Measurements from ENCODE around the gene CLCA2.

Gene CLCA2

GRCh38 chr1:86502721-86503405, 78.9 kb downstream of the CLCA2 start:
- no peak overlapping the region for H3K27ac ChIP-seq (replicated peaks)
- no peak overlapping the region for H3K4me3 ChIP-seq (replicated peaks; ENCODE audit: insufficient read depth, low read length)
- TF ChIP-seq SPI1 (IDR thresholded peaks at IDR 0.05; ENCODE audit: borderline replicate concordance, low read depth) (no peak), POLR2AphosphoS5 (IDR thresholded peaks at IDR 0.05; ENCODE audit: low read depth) (no peak), CTCF (IDR thresholded peaks at IDR 0.05; ENCODE audit: insufficient read depth, low read length) (no peak), REST (IDR thresholded peaks at IDR 0.05; ENCODE audit: insufficient replicate concordance, low read depth) (no peak)
- DNase-seq (ENCODE audit: low read depth in 1 of 2, low spot score in 1 of 2), result no peak
- no peaks in the 10 kb centered on the region for H3K27me3 ChIP-seq (ENCODE audit: insufficient read depth, poor library complexity, severe bottlenecking)

- no peak for DNase-seq (ENCODE audit: low read depth in 1 of 2, low spot score in 1 of 2)
- no peaks in the 10 kb centered on the region for H3K27me3 ChIP-seq (ENCODE audit: insufficient read depth, poor library complexity, severe bottlenecking)
- H3K27ac ChIP-seq (replicated peaks), result no peak overlapping the region
- H3K4me3 ChIP-seq (replicated peaks; ENCODE audit: insufficient read depth, low read length), result no peak overlapping the region
- TF ChIP-seq POLR2AphosphoS5 (IDR thresholded peaks at IDR 0.05; ENCODE audit: low read depth) (no peak), CTCF (IDR thresholded peaks at IDR 0.05; ENCODE audit: insufficient read depth, low read length) (no peak), REST (IDR thresholded peaks at IDR 0.05; ENCODE audit: insufficient replicate concordance, low read depth) (no peak), GABPA (IDR thresholded peaks at IDR 0.05; ENCODE audit: low read depth) (no peak), SPI1 (IDR thresholded peaks at IDR 0.05; ENCODE audit: borderline replicate concordance, low read depth) (no peak)
These were observed 79.6 kb downstream of the CLCA2 start for GRCh38 chr1:86503406-86504136.

GRCh38 chr1:86504137-86504479, 80.1 kb downstream of the CLCA2 start:
- Histone ChIP-seq H3K27ac (replicated peaks) (no peak overlapping the region), H3K4me3 (replicated peaks; ENCODE audit: insufficient read depth, low read length) (no peak overlapping the region), H3K27me3 (ENCODE audit: insufficient read depth, poor library complexity, severe bottlenecking) (no peaks in the 10 kb centered on the region)
- TF ChIP-seq GABPA (IDR thresholded peaks at IDR 0.05; ENCODE audit: low read depth), result no peak
- TF ChIP-seq CTCF (IDR thresholded peaks at IDR 0.05; ENCODE audit: insufficient read depth, low read length), result no peak
- no peak for TF ChIP-seq REST (IDR thresholded peaks at IDR 0.05; ENCODE audit: insufficient replicate concordance, low read depth)
- no peak for TF ChIP-seq SPI1 (IDR thresholded peaks at IDR 0.05; ENCODE audit: borderline replicate concordance, low read depth)
- no peak for TF ChIP-seq POLR2AphosphoS5 (IDR thresholded peaks at IDR 0.05; ENCODE audit: low read depth)
- DNase-seq (ENCODE audit: low read depth in 1 of 2, low spot score in 1 of 2), result no peak

All from HL-60 (cell line).